CD4-positive, alpha-beta T cell (primary cell): ENCODE results near the gene COL25A1. TPM values are rescaled to one million over a fixed set of nuclear protein-coding genes. Genes with fewer than 3 reads are reported as not detected.

Source experiments
- ATAC-seq: fragments of 200-7000 bp; cut with Tn5 transposase; one replicate; pipeline ENCODE4 v1.10.0; 2022; ENCODE audit warnings: mild to moderate bottlenecking; ENCODE audit not compliant: poor library complexity
- CTCF ChIA-PET: fragments of 350-600 bp; sonication (Branson Sonifier 250); formaldehyde crosslinking; loops from one replicate; lab custom pipeline; 2021; ENCODE audit warnings: antibody characterized with exemption, inconsistent platforms; lab: Charles Lee
- POLR2A ChIA-PET: fragments of 350-600 bp; sonication (Branson Sonifier 250); formaldehyde crosslinking; loops from one replicate; lab custom pipeline; 2021; ENCODE audit warnings: antibody characterized with exemption, inconsistent platforms; lab: Charles Lee
- DNase-seq, 14 experiments: peaks; one replicate each; pipeline ENCODE4 v3.0.0-alpha.2; 2013 to 2020; ENCODE audit warnings: mixed read lengths in 2 of 14
- H3K27ac ChIP-seq, 2 donors: one replicate each; pipeline versions ENCODE4 v1.5.1 to v1.7.0; 2013; ENCODE audit warnings: low read length in 2 of 2, low read depth in 1 of 2, mild to moderate bottlenecking in 1 of 2
- H3K27me3 ChIP-seq, 2 experiments: 1 replicate in 1 of 2; 2 replicates in 1 of 2; pipeline versions ENCODE4 v1.6.1 to v1.7.0; 2013; ENCODE audit warnings: low read length in 2 of 2, control low read depth in 1 of 2, mild to moderate bottlenecking in 1 of 2, moderate library complexity in 1 of 2; ENCODE audit not compliant: insufficient read depth in 2 of 2, control insufficient read depth in 1 of 2
- H3K36me3 ChIP-seq: one replicate; pipeline ENCODE4 v1.6.1; 2013; ENCODE audit warnings: low read length, control low read depth; ENCODE audit not compliant: insufficient read depth
- H3K4me1 ChIP-seq: one replicate; pipeline ENCODE4 v1.6.1; 2013; ENCODE audit warnings: low read length, control low read depth; ENCODE audit not compliant: insufficient read depth
- H3K4me3 ChIP-seq: one replicate; pipeline ENCODE4 v1.5.1; 2013; ENCODE audit warnings: mild to moderate bottlenecking, low read length, moderate library complexity
- H3K9me3 ChIP-seq, 2 experiments: 1 replicate in 1 of 2; 2 replicates in 1 of 2; pipeline versions ENCODE4 v1.6.1 to v1.7.0; 2013; ENCODE audit warnings: low read length in 2 of 2, mild to moderate bottlenecking in 2 of 2, control low read depth in 1 of 2, moderate library complexity in 1 of 2; ENCODE audit not compliant: control insufficient read depth in 1 of 2, insufficient read depth in 1 of 2
- H3K27ac Mint-ChIP-seq: one replicate; pipeline ENCODE4 v1.8.0; 2020; ENCODE audit warnings: mixed read lengths
- H3K27me3 Mint-ChIP-seq: one replicate; pipeline ENCODE4 v1.8.0; 2021; ENCODE audit warnings: mixed read lengths
- H3K36me3 Mint-ChIP-seq: one replicate; pipeline ENCODE4 v1.8.0; 2021; ENCODE audit warnings: low read depth, mixed read lengths
- H3K4me1 Mint-ChIP-seq: one replicate; pipeline ENCODE4 v1.8.0; 2021; ENCODE audit warnings: low read depth, mixed read lengths
- H3K4me3 Mint-ChIP-seq: one replicate; pipeline ENCODE4 v1.8.0; 2020; ENCODE audit warnings: mild to moderate bottlenecking, mixed read lengths
- H3K9me3 Mint-ChIP-seq: one replicate; pipeline ENCODE4 v1.8.0; 2020; ENCODE audit warnings: mixed read lengths
- intact Hi-C, 2 experiments: fragments of 100-400 bp; cut with DNase I in 1 of 2; cut with micrococcal nuclease in 1 of 2; formaldehyde crosslinking; loops; one replicate each; pipeline versions ENCODE4 v1.15.1 to v1.9.0; 2023 to 2025; cut with DNase I, micrococcal nuclease
- total RNA-seq, 174 experiments: library from RNA in 2 of 174; stranded (reverse) in 2 of 174; gene quantifications; one replicate each; pipeline ENCODE4 v1.2.3 and lab custom pipeline; 2021 to 2026
- TF ChIP-seq, protein P1 (sequence below): fragments of 200-600 bp; IDR thresholded peaks from one replicate; pipeline ENCODE4 v1.8.0; 2022; ENCODE audit warnings: antibody characterized with exemption, mild to moderate bottlenecking

COL25A1 gene
- total RNA-seq, 2 experiments from 2014 or later, result 0.42 TPM; not detected in 1

DNA sequence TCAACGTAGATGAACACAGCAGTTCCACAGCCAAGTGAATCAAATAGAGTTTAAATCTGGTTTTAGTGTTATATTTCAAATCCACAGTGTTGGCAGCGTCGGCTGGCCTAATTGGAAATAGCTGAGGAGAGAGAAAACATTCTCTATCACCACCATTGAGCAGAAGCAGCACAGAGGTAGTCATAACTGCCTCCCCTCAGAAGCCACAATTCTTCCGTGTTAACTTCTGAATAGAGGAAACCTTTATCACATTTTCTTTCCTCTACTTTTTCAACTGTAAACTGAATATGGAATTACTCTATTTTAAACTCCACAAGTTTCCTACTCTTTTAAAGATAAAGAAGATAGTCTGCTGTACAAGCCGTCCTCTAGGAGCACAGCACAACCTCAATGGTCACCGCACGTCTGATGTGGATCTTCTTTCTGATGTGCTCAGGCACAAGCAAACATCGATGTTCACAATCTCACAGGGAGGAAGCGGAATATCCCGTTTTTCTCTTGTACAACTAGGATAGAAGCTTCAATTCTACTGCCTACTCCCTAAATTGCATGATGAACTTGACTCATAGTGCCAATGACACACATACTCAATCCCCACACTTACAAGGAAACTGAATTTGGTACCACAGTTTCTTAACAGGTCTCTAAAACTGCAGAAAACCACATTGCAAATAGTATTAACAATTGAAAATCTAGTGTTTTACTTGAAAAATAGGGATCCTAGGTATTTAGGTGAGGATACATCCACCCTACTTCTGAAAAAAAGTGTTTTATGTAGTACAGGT lies 321.8 kb downstream of the COL25A1 start:
- H3K4me3 ChIP-seq, result no peak overlapping the region
- no peaks in the 10 kb centered on the region for H3K27me3 Mint-ChIP-seq
- DNase-seq, result no peak
- no peak overlapping the region for H3K27ac Mint-ChIP-seq
- H3K27ac ChIP-seq, result no peak overlapping the region
- H3K27me3 ChIP-seq, result no peaks in the 10 kb centered on the region
- no peaks in the 10 kb centered on the region for H3K36me3 Mint-ChIP-seq
- H3K4me3 Mint-ChIP-seq, result no peak overlapping the region
- no peak for ATAC-seq
- intact Hi-C loops, result no loop called here
- H3K36me3 ChIP-seq, result no peaks in the 10 kb centered on the region
- POLR2A ChIA-PET, result no interaction called here
- TF ChIP-seq, protein P1, sequence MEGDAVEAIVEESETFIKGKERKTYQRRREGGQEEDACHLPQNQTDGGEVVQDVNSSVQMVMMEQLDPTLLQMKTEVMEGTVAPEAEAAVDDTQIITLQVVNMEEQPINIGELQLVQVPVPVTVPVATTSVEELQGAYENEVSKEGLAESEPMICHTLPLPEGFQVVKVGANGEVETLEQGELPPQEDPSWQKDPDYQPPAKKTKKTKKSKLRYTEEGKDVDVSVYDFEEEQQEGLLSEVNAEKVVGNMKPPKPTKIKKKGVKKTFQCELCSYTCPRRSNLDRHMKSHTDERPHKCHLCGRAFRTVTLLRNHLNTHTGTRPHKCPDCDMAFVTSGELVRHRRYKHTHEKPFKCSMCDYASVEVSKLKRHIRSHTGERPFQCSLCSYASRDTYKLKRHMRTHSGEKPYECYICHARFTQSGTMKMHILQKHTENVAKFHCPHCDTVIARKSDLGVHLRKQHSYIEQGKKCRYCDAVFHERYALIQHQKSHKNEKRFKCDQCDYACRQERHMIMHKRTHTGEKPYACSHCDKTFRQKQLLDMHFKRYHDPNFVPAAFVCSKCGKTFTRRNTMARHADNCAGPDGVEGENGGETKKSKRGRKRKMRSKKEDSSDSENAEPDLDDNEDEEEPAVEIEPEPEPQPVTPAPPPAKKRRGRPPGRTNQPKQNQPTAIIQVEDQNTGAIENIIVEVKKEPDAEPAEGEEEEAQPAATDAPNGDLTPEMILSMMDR, result no peak
- peaks cover 0 to 8% of the 10 kb centered on the region in 2 experiments for H3K9me3 ChIP-seq
- H3K9me3 Mint-ChIP-seq, result no peaks in the 10 kb centered on the region
- no peaks in the 10 kb centered on the region for H3K4me1 Mint-ChIP-seq
- H3K4me1 ChIP-seq, result no peaks in the 10 kb centered on the region
- CTCF ChIA-PET, result no interaction called here

GRCh38 chr4:108979759-108980158 lies 322.7 kb downstream of the COL25A1 start:
- Histone ChIP-seq H3K36me3 (no peaks in the 10 kb centered on the region), H3K4me3 (no peak overlapping the region), H3K27ac (no peak overlapping the region), H3K27me3 (no peaks in the 10 kb centered on the region), H3K4me1 (no peaks in the 10 kb centered on the region), H3K9me3 (peaks cover 0 to 7% of the 10 kb centered on the region in 2 experiments)
- ChIA-PET POLR2A (interaction anchor here (1.8 kb wide), 1 partner anchor 8 kb away, joined by 3 read pairs; no protein-coding TSS in a partner anchor), CTCF (no interaction called here)
- intact Hi-C loops, result no loop called here
- TF ChIP-seq, protein P1, result no peak
- Mint-ChIP-seq H3K27me3 (no peaks in the 10 kb centered on the region), H3K36me3 (no peaks in the 10 kb centered on the region), H3K9me3 (no peaks in the 10 kb centered on the region), H3K27ac (no peak overlapping the region), H3K4me3 (no peak overlapping the region), H3K4me1 (no peaks in the 10 kb centered on the region)
- no peak for DNase-seq
- no peak for ATAC-seq

DNA sequence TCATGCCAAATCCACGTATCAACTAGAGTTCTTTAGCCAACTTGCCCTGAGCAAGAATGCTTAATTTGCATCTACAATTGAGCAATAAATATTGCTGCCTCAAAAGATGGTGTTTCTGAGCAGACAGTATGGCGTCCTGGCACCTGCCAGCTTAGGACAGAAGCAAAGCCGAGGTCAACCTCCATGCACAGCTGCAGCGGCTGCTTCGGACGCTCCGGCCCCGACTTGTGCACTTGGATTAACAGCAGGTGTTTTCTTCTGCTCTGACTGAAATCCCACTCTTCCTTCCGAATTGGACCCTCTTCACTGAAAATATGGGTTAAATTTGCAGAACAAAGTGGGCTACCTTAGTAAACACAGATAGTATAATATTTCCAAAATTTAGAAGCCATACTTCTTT lies 324.4 kb downstream of the COL25A1 start:
- H3K9me3 Mint-ChIP-seq, result no peaks in the 10 kb centered on the region
- Histone ChIP-seq H3K4me3 (no peak overlapping the region), H3K27ac (no peak overlapping the region), H3K36me3 (no peaks in the 10 kb centered on the region), H3K27me3 (no peaks in the 10 kb centered on the region), H3K4me1 (no peaks in the 10 kb centered on the region), H3K9me3 (no peaks in the 10 kb centered on the region)
- DNase-seq (no peak), ATAC-seq (no peak)
- intact Hi-C loops, result no loop called here
- H3K27ac Mint-ChIP-seq, result no peak overlapping the region
- no peak overlapping the region for H3K4me3 Mint-ChIP-seq
- H3K4me1 Mint-ChIP-seq, result peaks cover 6% of the 10 kb centered on the region
- H3K36me3 Mint-ChIP-seq, result no peaks in the 10 kb centered on the region
- H3K27me3 Mint-ChIP-seq, result no peaks in the 10 kb centered on the region
- ChIA-PET CTCF (no interaction called here), POLR2A (interaction anchor here (1.8 kb wide), 1 partner anchor 10 kb away, joined by 3 read pairs; no protein-coding TSS in a partner anchor)
- TF ChIP-seq, protein P1, result no peak
